HL-60/S4 (cell line): ENCODE measurements around the gene CAMK2B.
"Not testable (repeated sequence)": the region's sequence is repeated elsewhere in the genome, so short reads cannot be mapped to it uniquely, and the experiment has no call there.

ENCODE experiments used
- in situ Hi-C: fragments of 300-500 bp; cut with MboI; formaldehyde crosslinking; loops from 2 replicates; pipeline ENCODE4 v1.14.3; 2022; ENCODE audit warnings: low sequenced_read_pairs

The CAMK2B gene

DNA sequence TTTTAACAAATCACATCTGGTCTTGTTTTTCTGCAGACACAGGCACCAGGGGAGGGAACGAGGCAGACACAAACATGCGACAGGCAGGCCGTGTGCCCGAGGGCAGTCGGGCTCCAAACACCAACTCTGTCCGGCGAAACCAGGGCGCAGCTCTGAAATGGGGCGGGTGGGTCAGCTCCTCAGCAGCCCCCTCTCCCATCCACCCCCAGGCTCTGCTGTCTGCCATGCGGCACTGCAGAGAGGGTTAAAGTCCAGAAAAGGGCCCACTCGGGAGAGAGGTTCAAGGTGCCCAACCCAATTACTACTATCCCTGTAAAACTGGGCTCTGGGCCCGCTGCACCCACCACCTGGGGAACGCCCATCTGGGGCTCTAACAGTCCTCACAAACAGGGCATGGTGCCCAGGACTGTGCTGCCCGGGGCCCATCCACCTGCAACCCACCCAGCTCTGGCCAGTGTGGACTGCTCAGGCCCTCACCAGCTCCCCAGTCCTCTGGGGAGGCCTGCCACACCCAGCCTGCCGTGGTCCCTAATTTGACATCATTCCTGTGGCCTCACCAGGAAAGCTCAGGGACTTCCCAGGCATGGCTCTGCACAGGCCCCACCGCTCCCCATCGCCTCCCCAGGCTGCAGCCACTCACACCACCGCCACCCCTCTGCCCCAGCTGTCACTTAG, 105.9 kb downstream of the CAMK2B start:
- in situ Hi-C loops: no loop called here

DNA sequence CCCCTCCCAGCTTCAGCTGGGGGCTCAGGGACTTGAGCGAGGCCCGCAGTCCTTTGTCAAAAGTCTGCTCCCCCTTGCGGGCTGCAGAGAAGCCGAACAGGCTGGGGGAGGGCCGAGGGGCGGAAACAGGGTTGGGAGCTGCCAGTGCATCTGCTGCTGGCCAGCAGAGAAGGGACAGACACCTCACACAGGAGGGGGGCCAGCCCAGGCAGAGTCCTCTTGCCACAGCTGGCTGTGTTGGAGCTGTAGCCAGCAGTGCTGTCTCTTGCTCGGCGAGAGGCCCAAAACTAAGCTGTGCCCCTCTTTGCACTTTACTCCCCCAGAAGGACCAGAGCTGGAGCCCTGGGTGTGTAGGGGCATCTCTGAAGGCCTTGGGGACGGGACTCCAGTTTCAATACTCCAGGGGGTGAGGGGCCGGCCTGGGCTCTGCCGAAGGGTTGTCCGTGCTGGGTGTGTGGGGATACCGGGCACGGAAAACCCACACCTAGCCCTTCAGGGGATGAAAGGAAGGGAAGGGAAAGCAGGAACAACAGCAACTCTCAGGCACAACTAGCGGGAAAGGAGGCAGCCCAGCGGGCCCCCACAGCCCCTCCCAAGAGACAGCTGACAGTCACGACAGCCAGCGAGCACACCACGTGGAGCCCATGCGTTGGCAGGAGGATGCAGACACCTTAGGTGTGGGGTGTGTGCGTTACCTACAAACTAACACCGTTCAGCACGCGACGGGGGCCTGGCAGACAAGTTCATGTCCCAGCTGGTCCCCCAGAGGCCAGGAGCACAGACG, 106.8 kb downstream of the CAMK2B start:
- in situ Hi-C loops: no loop called here

DNA sequence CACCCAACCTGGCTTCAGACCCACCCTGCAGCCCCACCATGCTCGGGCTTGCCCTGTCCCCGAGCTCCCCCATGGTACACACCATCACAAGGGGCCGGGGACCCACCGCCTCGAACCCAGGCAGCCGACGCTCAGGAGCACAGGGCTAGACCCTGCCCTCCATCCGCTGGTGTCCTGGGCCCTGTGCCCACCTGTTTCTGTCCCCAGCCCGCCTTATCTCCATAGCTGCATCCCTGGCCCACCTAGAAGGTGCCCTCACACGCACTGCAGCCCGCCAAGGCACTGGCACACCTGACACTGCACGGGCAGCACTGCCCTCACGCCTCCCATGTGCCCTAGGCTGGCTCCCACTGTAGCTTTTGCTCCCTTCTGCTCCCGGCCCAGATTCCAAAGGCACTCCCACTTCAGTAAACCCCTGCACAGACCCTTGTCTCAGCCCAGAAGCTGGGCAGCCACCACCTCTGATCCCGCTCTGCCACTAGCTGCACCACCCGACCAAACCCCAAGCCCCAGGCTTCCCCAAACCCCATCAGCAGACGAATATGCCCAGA, 107.5 kb downstream of the CAMK2B start:
- in situ Hi-C loops: no loop called here

DNA sequence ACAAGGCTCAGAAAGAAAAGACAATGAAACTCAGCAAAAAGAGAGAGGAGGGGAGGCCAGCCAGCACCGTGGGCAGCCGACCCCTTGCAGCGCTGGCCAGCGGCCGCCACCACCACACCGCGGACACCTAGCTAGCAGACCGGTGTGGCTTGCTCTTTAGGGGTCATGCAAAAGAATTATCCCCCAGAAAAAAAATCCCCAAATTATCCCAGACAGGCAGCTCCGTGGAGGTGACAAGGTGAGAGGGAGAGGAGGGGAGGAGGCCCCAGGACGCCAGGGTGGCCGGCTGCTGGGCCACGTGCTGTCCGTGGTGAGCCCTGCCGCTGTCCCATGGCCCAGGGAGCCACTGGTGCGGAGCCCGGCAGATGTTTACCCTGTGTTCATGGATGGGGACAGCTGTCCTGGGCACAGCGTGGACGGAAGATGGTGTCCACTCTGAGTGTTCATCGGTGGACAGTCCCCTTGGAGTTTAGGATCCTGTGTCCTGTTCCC, 108.1 kb downstream of the CAMK2B start:
- in situ Hi-C loops: no loop called here

DNA sequence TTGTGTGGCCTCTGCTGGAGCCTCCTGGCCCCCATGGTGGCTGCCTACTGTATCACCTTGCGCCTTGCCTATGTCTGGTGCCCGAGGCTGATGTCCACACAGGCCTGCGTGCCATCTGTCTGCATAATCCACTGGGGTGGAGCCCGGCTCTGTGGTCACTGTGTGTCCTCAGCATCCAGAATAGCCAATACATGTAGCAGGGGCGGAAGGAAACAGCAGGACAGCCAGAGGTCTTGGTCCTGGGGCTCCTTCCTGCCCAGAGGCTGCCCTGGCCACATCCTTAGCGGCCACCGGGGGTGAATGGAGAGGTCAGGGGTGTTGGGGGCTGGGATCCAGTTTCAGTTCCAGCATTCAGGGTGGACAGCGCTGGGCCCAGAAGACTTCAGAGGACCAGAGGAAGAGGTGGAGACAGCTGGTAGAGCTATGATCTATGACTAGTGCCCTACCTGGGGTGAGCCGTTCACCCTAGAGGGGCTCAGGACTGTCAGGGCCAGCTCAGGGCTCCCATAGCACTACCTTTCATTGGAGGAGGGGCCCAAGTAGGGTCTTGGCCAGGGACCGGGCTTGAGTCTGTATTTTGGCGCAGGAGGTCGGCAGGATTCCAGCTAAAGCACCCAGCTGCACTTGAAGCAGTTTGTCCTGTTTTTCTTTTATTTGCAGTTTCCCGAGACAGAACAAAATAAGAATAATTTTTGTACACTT, 108.7 kb downstream of the CAMK2B start:
- in situ Hi-C loops: no loop called here

DNA sequence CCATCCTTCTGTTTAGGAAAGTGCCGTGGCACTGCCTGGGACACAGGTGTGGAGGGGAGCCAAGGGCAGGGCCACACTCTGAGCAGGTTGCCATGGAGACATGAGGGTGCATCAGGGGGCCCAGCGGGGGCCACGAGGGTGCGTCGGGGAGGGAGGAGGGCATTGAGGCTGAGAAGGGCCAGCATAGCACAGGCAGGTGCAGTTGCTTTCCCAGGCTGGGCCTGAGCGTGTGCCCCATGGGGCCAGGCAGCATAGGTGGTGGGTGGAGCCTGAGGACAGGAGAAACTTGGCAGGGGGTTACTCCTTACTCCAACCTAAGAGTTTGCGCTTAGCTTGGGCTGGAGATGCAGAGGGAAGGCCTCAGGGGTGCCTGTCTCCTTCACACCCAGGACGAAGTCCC, 109.4 kb downstream of the CAMK2B start:
- in situ Hi-C loops: no loop called here

DNA sequence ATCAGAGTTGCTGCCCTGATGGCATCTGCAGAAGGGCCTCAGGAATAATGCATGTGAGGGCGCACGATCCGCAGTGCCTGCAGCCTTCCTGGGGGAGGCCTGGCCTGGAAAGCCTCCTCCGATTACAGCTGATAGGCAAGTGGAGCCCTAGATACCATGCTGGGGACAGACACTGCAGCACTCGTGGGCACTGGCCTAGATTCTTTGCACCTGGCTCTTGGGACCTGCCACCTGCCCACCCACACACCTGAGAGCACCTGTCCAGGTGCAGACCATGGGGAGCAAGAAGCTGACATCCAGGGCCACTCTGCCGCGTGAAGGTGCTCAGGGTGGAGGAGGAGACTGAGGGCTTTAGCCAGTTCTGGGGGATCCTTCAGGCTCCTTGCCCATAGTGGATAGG, 109.9 kb downstream of the CAMK2B start:
- in situ Hi-C loops: no loop called here

DNA sequence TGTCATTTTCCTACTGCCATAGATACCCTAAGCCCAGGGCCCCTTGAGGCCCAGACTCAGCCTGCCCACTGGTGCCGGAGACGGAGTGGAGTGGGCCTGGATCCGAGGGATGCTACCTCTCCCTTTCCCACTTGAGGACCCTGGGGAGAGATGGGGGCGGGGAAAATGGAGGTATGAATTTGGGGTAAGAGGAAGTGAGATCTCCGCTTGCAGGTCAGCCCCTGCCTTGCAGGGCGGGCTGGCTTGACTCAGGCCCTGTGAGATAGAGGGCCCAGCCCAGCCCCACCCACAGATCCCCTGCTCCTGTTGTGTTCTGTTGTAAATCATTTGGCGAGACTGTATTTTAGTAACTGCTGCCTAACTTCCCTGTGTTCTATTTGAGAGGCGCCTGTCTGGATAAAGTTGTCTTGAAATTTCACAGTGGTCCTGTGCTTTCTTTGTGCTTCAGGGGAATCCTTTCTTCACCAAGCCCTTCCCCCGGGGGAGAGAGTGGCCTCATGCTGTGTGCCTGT, 111.5 kb downstream of the CAMK2B start:
- in situ Hi-C loops: no loop called here

DNA sequence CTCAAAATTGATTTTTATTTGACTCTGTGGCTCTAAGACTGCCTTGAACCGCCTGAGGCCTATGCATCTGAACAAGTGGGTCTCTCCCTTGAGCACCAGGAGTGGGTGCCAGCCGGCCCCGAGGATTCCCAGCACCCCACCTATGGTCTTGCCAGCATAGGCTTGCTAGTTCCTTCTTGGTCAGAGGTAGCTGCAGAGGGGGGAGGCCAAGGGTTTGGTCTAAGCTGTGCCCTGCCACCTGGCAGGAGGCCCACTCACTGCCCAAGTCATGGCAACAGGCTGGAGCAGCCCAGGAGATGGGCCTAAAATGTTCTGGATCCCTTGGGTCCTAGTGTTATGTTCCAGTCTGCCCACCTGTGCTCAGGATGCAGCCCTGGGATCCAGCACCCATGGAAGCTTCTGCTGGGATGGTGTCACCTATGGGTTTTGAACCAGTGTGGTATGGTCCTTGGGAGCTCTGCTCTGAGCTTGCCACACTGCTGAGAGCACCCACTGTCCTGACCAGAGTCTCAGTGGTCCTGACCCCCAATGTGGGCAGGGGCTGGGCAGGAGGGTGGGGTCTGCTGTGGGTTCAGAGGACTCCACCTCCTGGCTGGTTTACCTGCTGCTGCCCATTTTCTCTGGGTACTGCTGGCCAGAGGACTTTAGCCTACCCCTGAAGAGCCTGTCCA, 112.1 kb downstream of the CAMK2B start:
- in situ Hi-C loops: no loop called here

DNA sequence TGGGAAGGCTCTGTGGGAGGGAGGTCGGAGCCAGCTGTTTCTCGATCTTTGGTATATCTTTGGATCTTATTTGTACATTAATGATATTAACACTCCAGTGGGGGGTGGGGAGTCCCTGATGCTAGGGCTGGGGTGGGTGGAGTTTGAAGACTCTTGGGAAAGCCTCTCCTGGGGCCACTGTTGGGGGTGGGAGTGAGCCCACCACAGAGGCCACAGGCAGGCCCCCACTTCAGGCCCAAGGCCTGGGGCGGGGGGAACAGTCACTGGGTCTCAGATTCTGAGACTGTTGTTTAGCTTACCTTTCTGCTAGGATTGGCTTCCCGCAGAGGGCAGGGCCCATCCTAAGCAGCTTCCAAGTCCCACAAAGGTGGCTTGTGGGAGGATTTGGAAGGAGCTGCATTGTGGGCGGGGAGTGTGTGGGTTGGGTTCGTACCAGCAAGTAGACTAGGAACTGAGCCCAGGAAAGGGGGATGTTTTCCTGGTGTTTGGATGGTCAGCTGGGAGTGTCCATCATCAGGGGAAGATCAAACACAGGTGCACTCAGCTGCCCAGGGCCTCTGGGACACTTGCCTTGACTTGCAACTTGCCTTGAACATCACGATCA, 112.7 kb downstream of the CAMK2B start:
- in situ Hi-C loops: no loop called here

DNA sequence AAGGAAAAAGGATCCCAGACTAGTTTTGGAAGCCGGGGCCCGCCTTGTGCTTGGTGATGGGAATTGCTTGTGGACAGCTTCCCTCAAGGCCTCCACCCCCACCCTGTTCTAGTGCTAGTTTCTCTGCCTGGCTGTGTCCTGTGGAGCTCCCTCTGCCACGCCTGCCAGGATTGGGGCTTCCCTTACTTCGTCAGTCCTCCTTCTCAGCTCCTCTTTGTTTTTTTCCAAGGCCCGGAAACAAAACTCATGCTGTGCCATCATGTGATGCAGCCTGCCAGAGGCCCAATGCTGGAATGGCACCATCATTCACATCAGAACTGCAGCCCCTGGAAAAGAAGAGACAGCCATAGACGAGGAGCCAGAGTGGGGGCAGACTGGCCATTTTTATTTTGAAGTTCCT, 113.4 kb downstream of the CAMK2B start:
- in situ Hi-C loops: no loop called here

DNA sequence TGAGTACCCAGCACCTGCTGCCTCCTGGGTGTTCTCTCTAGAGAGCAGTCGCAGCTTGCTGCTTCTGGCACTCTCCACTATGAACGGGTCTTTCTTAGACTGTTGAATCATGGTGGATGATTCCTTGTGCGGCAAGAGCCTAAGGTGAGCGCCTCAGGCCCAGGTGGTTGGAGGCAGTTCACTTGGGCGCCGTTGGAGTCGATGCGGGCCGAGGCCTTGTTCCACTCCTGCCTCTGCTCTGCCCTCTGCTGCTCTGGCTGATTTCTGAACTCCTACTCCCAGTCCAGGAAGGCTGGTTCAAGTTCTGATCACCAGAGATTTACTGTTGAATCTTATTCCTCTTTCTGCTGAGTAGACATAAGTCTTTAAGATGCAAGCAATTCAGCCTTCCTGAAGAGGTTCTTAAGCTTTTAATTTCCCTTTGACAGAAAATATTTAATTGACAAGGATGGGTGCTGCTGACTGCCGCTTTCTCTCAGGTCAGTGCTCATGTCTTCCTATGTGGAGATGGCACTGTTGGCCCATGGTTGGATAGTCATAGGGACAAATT, 114.2 kb downstream of the CAMK2B start:
- in situ Hi-C loops: no loop called here

DNA sequence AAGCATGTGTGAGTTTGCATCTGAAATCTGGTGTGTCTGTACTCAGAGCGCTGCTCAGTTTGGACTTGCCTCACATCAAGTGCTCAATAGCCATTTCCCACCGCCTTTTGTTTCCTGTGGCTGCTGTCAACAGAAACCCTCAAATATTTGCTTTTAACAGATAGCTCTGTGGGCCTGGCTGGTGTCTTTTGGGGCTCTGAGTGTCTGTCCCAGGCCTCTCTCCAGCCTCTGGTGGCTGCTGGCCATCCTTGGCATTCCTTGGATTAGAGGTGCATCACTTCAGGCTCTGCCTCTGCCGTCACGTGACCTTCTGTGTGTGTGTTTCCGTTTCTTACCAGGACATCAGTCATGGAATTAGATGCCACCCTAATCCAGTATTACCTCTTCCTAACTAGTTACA, 115.3 kb downstream of the CAMK2B start:
- in situ Hi-C loops: no loop called here

DNA sequence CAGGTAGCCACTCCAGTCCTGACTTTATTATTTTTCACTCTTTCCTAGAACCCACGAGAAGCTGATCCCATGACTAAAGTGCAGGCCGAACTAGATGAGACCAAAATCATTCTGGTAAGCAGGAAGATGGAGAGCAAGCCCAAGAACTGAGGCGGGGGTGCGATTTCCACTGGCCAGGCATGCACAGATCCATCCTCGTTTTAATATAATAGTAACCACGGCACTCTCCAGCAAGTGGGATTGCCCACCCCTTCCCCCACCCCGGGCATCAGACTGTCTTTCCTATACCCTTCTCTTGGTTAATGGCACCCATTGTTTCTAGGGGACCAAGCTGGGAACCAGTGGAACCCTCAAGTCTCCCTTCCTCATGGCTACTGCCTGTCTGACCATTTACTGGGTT, 117.3 kb downstream of the CAMK2B start:
- in situ Hi-C loops: no loop called here

DNA sequence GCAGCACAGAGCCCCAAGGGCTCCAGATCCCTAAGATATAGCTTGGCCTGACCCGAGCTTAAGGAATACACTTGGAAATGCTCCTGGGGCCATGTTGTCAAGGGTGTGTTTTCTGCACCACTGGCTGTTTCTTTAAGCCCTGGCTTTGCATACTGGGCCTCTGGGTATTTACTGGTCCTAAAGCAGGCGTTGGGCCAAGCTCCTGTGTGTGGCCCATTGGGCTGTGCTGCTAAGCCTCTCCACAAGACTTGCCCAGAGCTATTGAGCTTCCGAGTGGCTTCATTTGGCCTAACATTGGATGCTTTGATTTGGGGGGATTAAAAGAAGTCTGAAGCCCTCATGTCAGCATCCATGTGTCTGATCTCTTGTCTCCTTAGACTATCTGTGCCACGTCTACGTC, 119.4 kb downstream of the CAMK2B start:
- in situ Hi-C loops: no loop called here

DNA sequence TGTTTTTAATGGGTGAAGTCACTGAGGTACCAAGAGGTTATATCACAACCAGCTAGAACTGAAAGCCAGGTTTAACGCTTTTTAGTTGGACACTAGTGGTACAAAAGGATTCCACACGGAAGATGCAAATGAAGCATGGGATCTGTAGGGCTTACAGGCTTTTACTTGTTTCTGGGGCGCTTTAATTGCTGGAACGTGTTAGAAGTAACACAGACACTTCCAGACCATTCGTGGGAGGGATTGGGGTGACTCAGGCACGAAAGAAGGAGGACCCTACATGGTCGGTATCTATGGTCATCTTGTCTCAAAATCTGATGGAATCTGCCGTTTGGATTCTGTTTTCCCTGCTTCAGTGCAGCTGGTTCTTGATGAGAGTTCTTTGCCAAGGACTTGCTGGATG, 123.6 kb downstream of the CAMK2B start:
- in situ Hi-C loops: no loop called here

DNA sequence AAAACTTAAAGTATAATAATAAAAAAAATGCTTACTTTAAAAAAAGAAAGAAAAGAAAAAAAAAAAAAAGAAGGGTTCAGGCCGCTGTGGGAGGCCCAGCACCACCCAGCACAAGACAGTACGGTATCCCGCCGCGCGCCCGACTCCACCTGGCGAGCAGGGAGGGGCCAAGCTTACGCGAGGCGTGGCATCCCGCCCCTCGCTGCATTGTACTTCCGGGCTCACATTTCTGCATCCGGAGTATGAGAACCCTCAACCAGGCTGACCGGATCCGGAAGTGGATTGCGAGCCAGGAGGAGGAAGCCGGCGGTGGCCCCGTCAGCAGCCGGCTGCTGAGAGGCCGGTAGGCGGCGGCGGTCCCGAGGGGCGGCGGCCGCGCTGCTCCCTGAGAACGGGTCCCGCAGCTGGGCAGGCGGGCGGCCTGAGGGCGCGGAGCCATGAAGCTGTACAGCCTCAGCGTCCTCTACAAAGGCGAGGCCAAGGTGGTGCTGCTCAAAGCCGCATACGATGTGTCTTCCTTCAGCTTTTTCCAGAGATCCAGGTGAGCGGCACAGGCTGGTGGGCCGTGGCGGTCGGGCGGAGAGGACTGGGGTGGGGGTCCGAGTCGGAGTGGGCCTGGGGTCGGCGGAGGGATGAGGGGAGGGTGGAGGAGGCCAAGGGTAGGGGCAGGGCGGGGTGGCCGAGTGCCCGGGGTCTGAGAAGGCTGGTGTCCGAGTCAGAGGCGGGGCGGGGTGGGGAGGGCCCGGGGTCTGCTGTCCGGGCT, 124.5 kb downstream of the CAMK2B start, which contains the start of gene YKT6:
YKT6 (plus strand) TSS at position 280 of the 763 bp plus-strand sequence; CDS start at position 438, 158 bp downstream.
- in situ Hi-C loops: no loop called here

DNA sequence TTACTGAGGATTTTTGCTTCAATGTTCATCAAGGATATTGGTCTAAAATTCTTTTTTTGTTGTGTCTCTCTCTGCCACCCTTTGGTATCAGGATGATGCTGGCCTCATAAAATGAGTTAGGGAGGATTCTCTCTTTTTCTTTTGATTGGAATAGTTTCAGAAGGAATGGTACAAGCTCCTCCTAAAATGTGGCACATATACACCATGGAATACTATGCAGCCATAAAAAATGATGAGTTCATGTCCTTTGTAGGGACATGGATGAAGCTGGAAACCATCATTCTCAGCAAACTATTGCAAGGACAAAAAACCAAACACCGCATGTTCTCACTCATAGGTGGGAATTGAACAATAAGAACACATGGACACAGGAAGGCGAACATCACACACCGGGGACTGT, 125.2 kb downstream of the CAMK2B start:
- in situ Hi-C loops: not testable (repeated sequence)

DNA sequence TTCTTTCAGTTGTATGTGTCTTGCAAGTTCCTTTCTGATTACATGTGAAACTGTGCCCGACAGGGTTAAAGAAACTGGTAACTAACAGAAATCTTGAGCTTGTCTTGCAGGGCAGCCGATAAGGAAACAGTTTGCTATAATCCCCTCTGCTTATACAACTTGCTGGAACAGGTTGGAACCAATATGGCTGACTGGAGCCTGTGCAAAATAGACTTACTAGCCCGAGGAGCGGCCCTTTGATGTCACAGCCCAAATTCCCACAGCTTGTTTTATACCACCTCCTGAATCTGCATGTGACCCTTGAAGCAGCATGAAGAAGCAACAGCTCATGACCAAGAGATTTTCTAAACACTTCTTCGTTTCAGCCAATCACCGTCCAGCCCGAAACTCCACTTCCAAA, 127.9 kb downstream of the CAMK2B start:
- in situ Hi-C loops: no loop called here
